IPS-NIHi11 (cell line): Measurements from ENCODE around the gene TAS1R3.
"Not testable (repeated sequence)": the region's sequence is repeated elsewhere in the genome, so short reads cannot be mapped to it uniquely, and the experiment has no call there.

Experiments
- DNase-seq: peaks from one replicate; pipeline ENCODE4 v3.0.0; 2012; ENCODE audit warnings: mixed read lengths, low spot score

TAS1R3 gene

GRCh38 chr1:1354271-1355247 is 23.5 kb downstream of the TAS1R3 start:
- DNase-seq, result no peak

GRCh38 chr1:1355416-1355815 is 24.3 kb downstream of the TAS1R3 start:
- no peak for DNase-seq

GRCh38 chr1:1356166-1356795 is 25.2 kb downstream of the TAS1R3 start:
- peak; percentile 10 for DNase-seq

GRCh38 chr1:1356796-1357401 is 25.8 kb downstream of the TAS1R3 start:
- DNase-seq, result peak; percentile 8

GRCh38 chr1:1357871-1358432 is 26.9 kb downstream of the TAS1R3 start:
- DNase-seq, result peak; percentile 28

GRCh38 chr1:1358433-1359271 is 27.6 kb downstream of the TAS1R3 start, which contains the start of gene MXRA8:
TSS of gene MXRA8 (minus strand) at chr1:1358555. CDS start at chr1:1358504, 51 bp downstream.
- peak; percentile 74 for DNase-seq

GRCh38 chr1:1359308-1359663 is 28.2 kb downstream of the TAS1R3 start:
- DNase-seq, result peak; percentile 6

GRCh38 chr1:1359664-1360468 is 28.8 kb downstream of the TAS1R3 start:
- peak; percentile 16 for DNase-seq

- peak; percentile 49 for DNase-seq
Measured at GRCh38 chr1:1360506-1361169, 29.6 kb downstream of the TAS1R3 start.

GRCh38 chr1:1361233-1361981 is 30.3 kb downstream of the TAS1R3 start:
- peak; percentile 12 for DNase-seq

- DNase-seq, result peak; percentile 61
Measured at GRCh38 chr1:1361982-1362423, 30.9 kb downstream of the TAS1R3 start.

GRCh38 chr1:1364266-1364665 is 33.2 kb downstream of the TAS1R3 start:
- DNase-seq, result peak; percentile 11

- DNase-seq, result no peak
Measured at GRCh38 chr1:1365875-1366698, 35.0 kb downstream of the TAS1R3 start.

- no peak for DNase-seq
Measured at GRCh38 chr1:1366699-1367066, 35.6 kb downstream of the TAS1R3 start.

GRCh38 chr1:1367315-1367714 is 36.2 kb downstream of the TAS1R3 start:
- DNase-seq, result no peak

- not testable (repeated sequence) for DNase-seq
Measured at GRCh38 chr1:1370094-1370493, 39.0 kb downstream of the TAS1R3 start.

- DNase-seq, result no peak
Measured at GRCh38 chr1:1370771-1371300, 39.8 kb downstream of the TAS1R3 start.

GRCh38 chr1:1371364-1371745 is 40.3 kb downstream of the TAS1R3 start:
- DNase-seq, result no peak
